Measurements from ENCODE around the gene ARHGAP42. TPM values are rescaled to one million over a fixed set of nuclear protein-coding genes. Genes with fewer than 3 reads are reported as not detected.

The ARHGAP42 gene
- polyA plus RNA-seq, 3 donors, result 0.13 TPM; not detected in 2

- Mint-ChIP-seq H3K4me1 (no peaks in the 10 kb centered on the region), H3K9me3 (peaks cover 2 to 11% (median 4%) of the 10 kb centered on the region in 7 donors), H3K27me3 (ENCODE audit: low read depth in 3 of 3) (peaks cover 0 to 6% (median 1%) of the 10 kb centered on the region in 3 donors), H3K4me3 (no peak overlapping the region), H3K27ac (no peak overlapping the region), H3K36me3 (no peaks in the 10 kb centered on the region)
- no peak overlapping the region for H3K9ac ChIP-seq (ENCODE audit: insufficient read depth, low read length, poor library complexity, severe bottlenecking)
- no peak overlapping the region for H3K4me3 ChIP-seq (replicated peaks in 1 of 3; ENCODE audit: low read depth in 2 of 3, low read length in 3 of 3)
- H3K4me2 ChIP-seq (replicated peaks; ENCODE audit: extremely low read depth, low read length, poor library complexity, severe bottlenecking), result no peak overlapping the region
- no peaks in the 10 kb centered on the region for H3K27me3 ChIP-seq (ENCODE audit: control insufficient read depth in 2 of 2, insufficient read depth in 2 of 2, low read length in 2 of 2)
- no peaks in the 10 kb centered on the region for H3K9me3 ChIP-seq (replicated peaks in 1 of 2; ENCODE audit: control insufficient read depth in 1 of 2, insufficient read depth in 1 of 2, low read length in 2 of 2)
- no peak for TF ChIP-seq CTCF (IDR thresholded peaks at IDR 0.05)
- DNase-seq, result no peak
- H3K79me2 ChIP-seq (ENCODE audit: insufficient read depth, low read length), result no peaks in the 10 kb centered on the region
- WGBS (ENCODE audit: insufficient coverage), result no CpG with 5 or more reads among the region's 2 CpGs
- H4K20me1 ChIP-seq (ENCODE audit: insufficient read depth, low read length), result no peaks in the 10 kb centered on the region
- H3K36me3 ChIP-seq (replicated peaks in 1 of 2; ENCODE audit: control insufficient read depth in 1 of 2, insufficient read depth in 2 of 2, low read length in 2 of 2), result no peaks in the 10 kb centered on the region
- H2AFZ ChIP-seq (ENCODE audit: insufficient read depth, low read depth, low read length, poor library complexity, severe bottlenecking), result no peak overlapping the region
- H3K4me1 ChIP-seq (ENCODE audit: control insufficient read depth in 1 of 2, insufficient read depth in 2 of 2, low read length in 2 of 2), result no peaks in the 10 kb centered on the region
- no peak overlapping the region for H3K27ac ChIP-seq (ENCODE audit: low read depth in 1 of 2, low read length in 2 of 2)
- intact Hi-C loops (cut with micrococcal nuclease), result no loop called here
These were observed 191.4 kb downstream of the ARHGAP42 start for GRCh38 chr11:100878474-100878873.

GRCh38 chr11:100882957-100883356 lies 195.9 kb downstream of the ARHGAP42 start:
- H3K9me3 ChIP-seq (replicated peaks in 1 of 2; ENCODE audit: control insufficient read depth in 1 of 2, insufficient read depth in 1 of 2, low read length in 2 of 2), result no peaks in the 10 kb centered on the region
- Mint-ChIP-seq H3K36me3 (no peaks in the 10 kb centered on the region), H3K4me1 (no peaks in the 10 kb centered on the region), H3K4me3 (no peak overlapping the region), H3K27ac (no peak overlapping the region), H3K27me3 (ENCODE audit: low read depth in 3 of 3) (peaks cover 0 to 4% (median 1%) of the 10 kb centered on the region in 3 donors), H3K9me3 (peaks cover 0 to 11% (median 3%) of the 10 kb centered on the region in 7 donors)
- H3K4me2 ChIP-seq (replicated peaks; ENCODE audit: extremely low read depth, low read length, poor library complexity, severe bottlenecking), result no peak overlapping the region
- no peak overlapping the region for H3K27ac ChIP-seq (ENCODE audit: low read depth in 1 of 2, low read length in 2 of 2)
- WGBS (ENCODE audit: insufficient coverage), result no CpG with 5 or more reads among the region's 1 CpG
- no peaks in the 10 kb centered on the region for H3K36me3 ChIP-seq (replicated peaks in 1 of 2; ENCODE audit: control insufficient read depth in 1 of 2, insufficient read depth in 2 of 2, low read length in 2 of 2)
- intact Hi-C loops (cut with micrococcal nuclease), result no loop called here
- no peaks in the 10 kb centered on the region for H3K27me3 ChIP-seq (ENCODE audit: control insufficient read depth in 2 of 2, insufficient read depth in 2 of 2, low read length in 2 of 2)
- TF ChIP-seq CTCF (IDR thresholded peaks at IDR 0.05), result no peak
- no peak for DNase-seq
- no peaks in the 10 kb centered on the region for H3K79me2 ChIP-seq (ENCODE audit: insufficient read depth, low read length)
- H4K20me1 ChIP-seq (ENCODE audit: insufficient read depth, low read length), result no peaks in the 10 kb centered on the region
- no peak overlapping the region for H2AFZ ChIP-seq (ENCODE audit: insufficient read depth, low read depth, low read length, poor library complexity, severe bottlenecking)
- H3K9ac ChIP-seq (ENCODE audit: insufficient read depth, low read length, poor library complexity, severe bottlenecking), result no peak overlapping the region
- H3K4me3 ChIP-seq (replicated peaks in 1 of 3; ENCODE audit: low read depth in 2 of 3, low read length in 3 of 3), result no peak overlapping the region
- H3K4me1 ChIP-seq (ENCODE audit: control insufficient read depth in 1 of 2, insufficient read depth in 2 of 2, low read length in 2 of 2), result no peaks in the 10 kb centered on the region

All from CD14-positive monocyte (primary cell).